ENCODE data around the gene LDLR. TPM values are rescaled to one million over a fixed set of nuclear protein-coding genes. Genes with fewer than 3 reads are reported as not detected.

The LDLR gene
- 62.2 and 86.4 TPM in 2 replicates for total RNA-seq

DNA sequence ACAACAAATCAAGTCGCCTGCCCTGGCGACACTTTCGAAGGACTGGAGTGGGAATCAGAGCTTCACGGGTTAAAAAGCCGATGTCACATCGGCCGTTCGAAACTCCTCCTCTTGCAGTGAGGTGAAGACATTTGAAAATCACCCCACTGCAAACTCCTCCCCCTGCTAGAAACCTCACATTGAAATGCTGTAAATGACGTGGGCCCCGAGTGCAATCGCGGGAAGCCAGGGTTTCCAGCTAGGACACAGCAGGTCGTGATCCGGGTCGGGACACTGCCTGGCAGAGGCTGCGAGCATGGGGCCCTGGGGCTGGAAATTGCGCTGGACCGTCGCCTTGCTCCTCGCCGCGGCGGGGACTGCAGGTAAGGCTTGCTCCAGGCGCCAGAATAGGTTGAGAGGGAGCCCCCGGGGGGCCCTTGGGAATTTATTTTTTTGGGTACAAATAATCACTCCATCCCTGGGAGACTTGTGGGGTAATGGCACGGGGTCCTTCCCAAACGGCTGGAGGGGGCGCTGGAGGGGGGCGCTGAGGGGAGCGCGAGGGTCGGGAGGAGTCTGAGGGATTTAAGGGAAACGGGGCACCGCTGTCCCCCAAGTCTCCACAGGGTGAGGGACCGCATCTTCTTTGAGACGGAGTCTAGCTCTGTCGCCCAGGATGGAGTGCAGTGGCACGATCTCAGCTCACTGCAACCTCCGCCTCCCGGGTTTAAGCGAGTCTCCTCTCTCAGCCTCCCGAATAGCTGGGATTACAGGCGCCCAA, at the start of gene LDLR:
Gene LDLR (plus strand): TSS at position 210 of the 760 bp plus-strand sequence. CDS start 86 bp downstream, at position 296.
- peak; percentile 91 to 92 for DNase-seq (ENCODE audit: low read depth in 2 of 2)

- DNase-seq (ENCODE audit: low read depth in 2 of 2) = no peak
Observed at GRCh38 chr19:11041194-11041593, 48.1 kb upstream of the LDLR start.

GRCh38 chr19:11041966-11042627, 47.2 kb upstream of the LDLR start:
- no peak for DNase-seq (ENCODE audit: low read depth in 2 of 2)

GRCh38 chr19:11044431-11044830, 44.8 kb upstream of the LDLR start:
- DNase-seq (ENCODE audit: low read depth in 2 of 2) = no peak

- no peak for DNase-seq (ENCODE audit: low read depth in 2 of 2)
Observed at GRCh38 chr19:11045536-11045935, 43.7 kb upstream of the LDLR start.

- no peak for DNase-seq (ENCODE audit: low read depth in 2 of 2)
Observed at GRCh38 chr19:11046605-11047354, 42.5 kb upstream of the LDLR start.

DNA sequence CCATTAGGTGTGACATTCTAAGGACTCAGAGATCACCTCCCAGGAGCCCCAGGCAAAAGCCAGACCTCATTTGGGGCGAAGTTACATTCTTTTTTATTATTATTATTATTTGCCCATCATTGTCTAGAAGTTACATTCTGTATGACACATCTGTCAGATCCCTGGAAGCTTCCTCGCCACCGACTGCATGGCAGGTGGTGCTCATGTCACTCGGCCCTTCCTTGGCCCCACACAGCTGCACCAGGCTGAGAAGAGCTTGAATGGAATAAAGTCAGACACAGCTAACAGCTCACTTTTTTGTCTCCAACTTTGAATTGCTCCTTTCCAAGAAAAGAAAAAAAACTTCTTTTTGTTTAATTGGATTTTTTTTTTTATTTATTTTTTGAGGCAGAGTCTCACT, 41.4 kb upstream of the LDLR start:
- no peak for DNase-seq (ENCODE audit: low read depth in 2 of 2)

GRCh38 chr19:11050323-11051114, 38.7 kb upstream of the LDLR start:
- DNase-seq (ENCODE audit: low read depth in 2 of 2) = no peak

DNA sequence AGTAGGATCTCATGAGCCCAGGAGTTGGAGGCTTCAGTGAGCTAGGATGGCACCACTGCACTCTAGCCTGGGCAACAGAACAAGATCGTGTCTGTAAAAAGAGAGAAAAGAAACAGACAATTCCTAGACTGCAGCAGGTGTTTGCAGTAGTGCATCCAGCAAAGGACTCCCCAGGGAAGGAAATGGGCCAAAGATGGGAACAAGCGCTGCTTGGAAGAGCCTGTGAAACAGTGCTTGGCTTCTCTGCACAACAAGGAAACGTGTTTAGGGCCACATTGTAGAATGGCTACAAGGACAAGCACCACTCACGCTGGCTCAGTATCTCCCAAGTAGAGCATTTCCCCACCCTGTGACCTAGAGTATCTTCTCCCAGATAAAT, 35.5 kb upstream of the LDLR start:
- DNase-seq (ENCODE audit: low read depth in 2 of 2) = no peak

GRCh38 chr19:11054200-11054599, 35.1 kb upstream of the LDLR start:
- DNase-seq (ENCODE audit: low read depth in 2 of 2) = no peak

- DNase-seq (ENCODE audit: low read depth in 2 of 2) = no peak
Observed at GRCh38 chr19:11054628-11055027, 34.6 kb upstream of the LDLR start.

DNA sequence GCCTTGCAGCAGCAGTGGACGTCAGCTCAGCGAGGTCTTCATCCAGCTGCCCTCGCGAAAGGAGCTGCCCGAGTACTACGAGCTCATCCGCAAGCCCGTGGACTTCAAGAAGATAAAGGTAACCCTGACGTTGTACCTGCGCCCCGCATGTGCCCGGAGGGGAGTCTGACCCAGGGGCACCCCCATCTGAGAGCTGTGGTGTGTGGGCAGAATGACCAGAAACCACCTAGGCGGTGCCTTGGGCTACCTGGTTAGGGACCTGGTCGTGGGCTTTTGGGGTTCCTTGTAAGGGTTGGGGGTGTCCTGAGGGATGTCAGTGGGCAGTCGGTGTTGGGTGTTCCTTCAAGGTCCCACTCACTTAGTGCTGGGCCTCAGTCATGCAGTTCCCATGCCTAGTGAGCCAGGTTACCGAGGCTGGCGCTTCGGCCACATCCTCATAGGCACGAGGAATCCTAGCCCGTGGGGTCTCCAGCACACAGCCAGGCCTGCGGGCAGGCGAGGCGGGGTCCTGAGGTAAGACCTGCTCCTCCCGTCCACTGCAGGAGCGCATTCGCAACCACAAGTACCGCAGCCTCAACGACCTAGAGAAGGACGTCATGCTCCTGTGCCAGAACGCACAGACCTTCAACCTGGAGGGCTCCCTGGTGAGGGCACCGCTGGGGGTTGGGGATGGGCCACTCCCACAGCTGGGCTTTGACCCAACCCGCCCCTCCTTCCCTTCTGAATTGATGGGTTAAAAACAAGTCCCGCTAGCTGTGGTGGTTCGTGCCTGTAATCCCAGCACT, 30.8 kb upstream of the LDLR start:
- no peak for DNase-seq (ENCODE audit: low read depth in 2 of 2)

DNA sequence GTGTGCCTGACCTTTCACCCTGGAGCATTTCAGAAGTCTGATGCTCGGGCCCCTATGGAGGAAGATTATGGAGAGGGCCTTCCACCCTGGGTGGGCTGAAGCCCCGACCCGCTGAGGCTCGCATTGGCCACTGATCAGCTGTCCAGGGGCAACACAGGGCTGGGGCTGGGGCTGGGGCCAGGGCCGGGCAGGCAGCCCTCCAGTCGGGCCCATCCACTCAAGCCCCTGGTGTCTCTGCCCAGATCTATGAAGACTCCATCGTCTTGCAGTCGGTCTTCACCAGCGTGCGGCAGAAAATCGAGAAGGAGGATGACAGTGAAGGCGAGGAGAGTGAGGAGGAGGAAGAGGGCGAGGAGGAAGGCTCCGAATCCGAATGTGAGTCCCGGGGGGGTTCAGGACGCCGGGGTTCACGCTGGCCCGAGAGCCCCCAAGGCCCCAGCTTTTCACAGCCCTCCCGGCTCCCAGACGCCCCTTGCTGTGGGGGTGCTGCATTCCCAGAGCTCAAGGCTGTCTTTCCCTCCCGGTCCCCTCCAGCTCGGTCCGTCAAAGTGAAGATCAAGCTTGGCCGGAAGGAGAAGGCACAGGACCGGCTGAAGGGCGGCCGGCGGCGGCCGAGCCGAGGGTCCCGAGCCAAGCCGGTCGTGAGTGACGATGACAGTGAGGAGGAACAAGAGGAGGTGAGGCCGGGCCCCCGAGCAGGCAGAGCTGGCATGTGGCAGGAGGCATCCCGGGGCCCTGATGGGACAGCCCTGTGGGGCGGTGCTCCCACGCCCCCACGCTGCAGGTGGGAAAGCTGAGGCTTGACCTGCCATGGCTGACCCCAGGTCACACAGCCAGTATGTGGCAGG, 29.5 kb upstream of the LDLR start:
- no peak for DNase-seq (ENCODE audit: low read depth in 2 of 2)

GRCh38 chr19:11061952-11062351, 27.3 kb upstream of the LDLR start:
- DNase-seq (ENCODE audit: low read depth in 2 of 2) = no peak

DNA sequence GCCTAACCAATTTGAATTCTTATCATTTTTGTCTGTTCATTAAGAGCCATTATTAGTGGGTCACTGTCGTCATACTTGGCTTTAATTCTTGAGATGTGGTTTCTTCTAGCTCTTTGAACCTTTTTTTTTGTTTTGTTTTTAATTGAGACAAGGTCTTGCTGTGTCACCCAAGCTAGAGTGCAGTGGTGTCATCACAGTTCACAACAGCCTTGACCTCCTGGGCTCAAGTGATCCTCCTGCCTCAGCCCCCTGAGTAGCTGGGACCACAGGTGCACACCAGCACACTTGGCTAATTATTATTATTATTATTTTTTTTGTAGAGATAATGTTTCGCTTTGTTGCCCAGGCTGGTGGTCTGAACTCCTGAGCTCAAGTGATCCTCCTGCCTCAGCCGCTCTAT, 25.8 kb upstream of the LDLR start:
- DNase-seq (ENCODE audit: low read depth in 2 of 2) = no peak

- no peak for DNase-seq (ENCODE audit: low read depth in 2 of 2)
Observed at GRCh38 chr19:11064831-11065303, 24.4 kb upstream of the LDLR start.

GRCh38 chr19:11066326-11066725, 22.9 kb upstream of the LDLR start:
- DNase-seq (ENCODE audit: low read depth in 2 of 2) = no peak

DNA sequence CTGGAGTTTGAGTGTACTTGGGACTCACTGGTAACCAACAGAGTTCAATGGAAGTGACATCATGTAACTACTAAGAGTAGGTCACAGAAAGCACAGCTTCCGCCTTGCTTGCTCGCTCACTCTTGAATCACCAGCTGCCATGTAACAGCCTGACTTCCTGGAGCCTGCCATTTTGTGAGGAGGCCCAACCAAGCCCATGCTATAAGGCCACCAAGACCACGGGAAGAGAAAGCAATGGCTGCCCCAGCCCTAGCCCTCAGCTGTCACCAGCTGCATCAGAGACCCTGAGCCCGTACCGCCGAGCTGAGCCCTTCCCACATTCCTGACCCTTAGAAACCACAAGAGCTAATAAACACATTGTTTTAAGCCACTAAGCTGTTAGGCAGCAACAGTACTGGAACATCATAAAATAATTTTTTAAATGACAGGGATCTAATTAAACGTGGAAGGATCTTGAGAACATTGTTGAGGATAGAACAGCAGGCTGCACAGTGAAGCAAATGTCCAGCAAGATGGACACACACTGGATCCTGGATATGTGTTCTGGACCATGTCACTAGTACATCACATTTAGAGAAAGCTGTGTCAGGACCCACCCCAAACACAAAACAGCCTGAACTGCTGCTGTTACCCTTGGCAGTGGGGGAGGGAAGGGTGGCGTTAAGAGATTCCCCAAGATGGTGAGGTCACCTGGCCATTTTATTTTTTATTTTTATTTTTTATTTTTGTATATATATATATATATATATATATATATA, 21.7 kb upstream of the LDLR start:
- DNase-seq (ENCODE audit: low read depth in 2 of 2) = no peak

DNA sequence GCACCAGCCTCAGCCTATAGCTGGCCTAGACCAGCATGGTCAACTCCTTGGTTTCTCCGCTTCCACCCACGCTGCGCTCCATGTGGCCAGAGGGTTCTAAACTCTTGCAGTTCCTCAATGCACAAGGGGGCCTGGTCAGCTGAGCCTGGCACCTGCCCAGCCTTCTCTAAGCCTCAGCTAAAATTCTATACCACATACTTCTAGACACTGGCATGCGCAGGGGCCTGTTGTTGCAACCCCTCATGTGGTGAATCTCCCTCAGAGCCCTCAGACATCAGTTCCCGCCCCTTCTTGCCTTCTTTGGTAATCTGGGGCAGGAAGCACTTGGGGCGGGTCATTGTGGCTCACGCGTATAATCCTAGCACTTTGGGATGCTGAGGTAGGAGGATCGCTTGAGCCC, 19.7 kb upstream of the LDLR start:
- no peak for DNase-seq (ENCODE audit: low read depth in 2 of 2)

Data from dermis microvascular lymphatic vessel endothelial cell (primary cell).